H1 (cell line): ENCODE measurements around the gene PALD1. TPM values are rescaled to one million over a fixed set of nuclear protein-coding genes. Genes with fewer than 3 reads are reported as not detected.
A peak's percentile ranks its signal among the peaks of the same experiment; 100 is the strongest.

ENCODE experiments used
- CTCF ChIA-PET: fragments of 300-600 bp; sonication (Branson Sonifier 250); formaldehyde crosslinking; loops from one replicate; lab custom pipeline; 2021; ENCODE audit not compliant: partially characterized antibody; lab: Charles Lee
- POLR2A ChIA-PET: fragments of 300-600 bp; sonication (Branson Sonifier 250); formaldehyde crosslinking; loops from one replicate; lab custom pipeline; 2021; ENCODE audit warnings: inconsistent platforms; ENCODE audit not compliant: partially characterized antibody; lab: Charles Lee
- DNase-seq, 2 experiments: peaks; one replicate each; pipeline versions ENCODE4 v3.0.0 to v3.0.0-alpha.2; 2010 to 2022; ENCODE audit warnings: low spot score in 2 of 2, low read depth in 1 of 2, mixed read lengths in 1 of 2
- FAIRE-seq: peaks from 2 replicates; lab custom pipeline; 2011; peaks lifted over from hg19 to GRCh38; lab: Jason Lieb, UNC
- H2AFZ ChIP-seq: 2 replicates; pipeline ENCODE4 v1.8.1; 2012; ENCODE audit warnings: low read length, inconsistent platforms
- H2AK5ac ChIP-seq: 2 replicates; pipeline ENCODE4 v1.6.1; 2013; ENCODE audit warnings: low read depth, low read length
- H2BK120ac ChIP-seq: replicated peaks from 2 replicates; pipeline ENCODE3; 2013; ENCODE audit warnings: low read depth, low read length, inconsistent platforms
- H2BK12ac ChIP-seq: 2 replicates; pipeline ENCODE4 v1.6.1; 2013; ENCODE audit warnings: low read depth, low read length
- H2BK15ac ChIP-seq: 2 replicates; pipeline ENCODE4 v1.6.1; 2013; ENCODE audit warnings: low read length
- H2BK20ac ChIP-seq: 2 replicates; pipeline ENCODE4 v1.6.1; 2013; ENCODE audit warnings: low read length
- H2BK5ac ChIP-seq: 2 replicates; pipeline ENCODE4 v1.6.1; 2013; ENCODE audit warnings: low read depth, low read length
- H3K14ac ChIP-seq: 2 replicates; pipeline ENCODE4 v1.6.1; 2013; ENCODE audit warnings: inconsistent platforms; ENCODE audit not compliant: insufficient read length
- H3K18ac ChIP-seq: 2 replicates; pipeline ENCODE4 v1.6.1; 2013; ENCODE audit warnings: low read length; ENCODE audit errors: extremely low read depth
- H3K23ac ChIP-seq: 2 replicates; pipeline ENCODE4 v1.6.1; 2013; ENCODE audit warnings: inconsistent platforms; ENCODE audit not compliant: insufficient read length
- H3K23me2 ChIP-seq: 2 replicates; pipeline ENCODE4 v1.6.1; 2013; ENCODE audit warnings: low read depth, low read length
- H3K27ac ChIP-seq: 2 replicates; pipeline ENCODE4 v1.6.1; 2011; ENCODE audit warnings: low read depth, low read length, inconsistent platforms
- H3K27me3 ChIP-seq, 4 experiments: replicated peaks in 1 of 4; 1 replicate in 1 of 4; 2 replicates in 3 of 4; pipeline versions ENCODE4 v1.6.1 to v1.8.1; 2011 to 2013; ENCODE audit warnings: low read length in 3 of 4, mild to moderate bottlenecking in 3 of 4, inconsistent platforms in 2 of 4, mixed read lengths in 2 of 4, moderate library complexity in 1 of 4; ENCODE audit not compliant: control insufficient read depth in 3 of 4, insufficient read depth in 3 of 4; ENCODE audit errors: extremely low read depth in 1 of 4
- H3K36me3 ChIP-seq, 4 experiments: 2 replicates each; pipeline versions ENCODE4 v1.6.1 to v1.8.1; 2011 to 2013; ENCODE audit warnings: mild to moderate bottlenecking in 4 of 4, low read length in 3 of 4, moderate library complexity in 2 of 4, control low read depth in 1 of 4, inconsistent platforms in 1 of 4; ENCODE audit not compliant: insufficient read depth in 4 of 4, control insufficient read depth in 2 of 4
- H3K4ac ChIP-seq: replicated peaks from 2 replicates; pipeline ENCODE3; 2013; ENCODE audit warnings: low read length, low read depth, mixed read lengths, inconsistent platforms; ENCODE audit not compliant: insufficient read length
- H3K4me1 ChIP-seq, 4 experiments: replicated peaks in 1 of 4; 1 replicate in 1 of 4; 2 replicates in 3 of 4; pipeline versions ENCODE4 v1.6.1 to v1.8.1; 2011 to 2013; ENCODE audit warnings: low read length in 3 of 4, inconsistent platforms in 2 of 4, mixed read lengths in 1 of 4; ENCODE audit not compliant: insufficient read depth in 4 of 4, control insufficient read depth in 3 of 4
- H3K4me2 ChIP-seq, 2 experiments: 2 replicates each; pipeline versions ENCODE4 v1.6.1 to v1.8.1; 2011 to 2013; ENCODE audit warnings: low read depth in 2 of 2, low read length in 2 of 2, control low read depth in 1 of 2, inconsistent platforms in 1 of 2, mild to moderate bottlenecking in 1 of 2; ENCODE audit not compliant: insufficient read depth in 1 of 2
- H3K4me3 ChIP-seq, 4 experiments: fragments of 200-600, 300-600 bp in 1 of 4; sonication (generic), shearing (Covaris generic), sonication (Bioruptor Twin) in 1 of 4; 2 replicates each; pipeline versions ENCODE4 v1.5.1 to v1.8.1; 2011 to 2016; ENCODE audit warnings: low read length in 4 of 4, low read depth in 3 of 4, control low read depth in 2 of 4, inconsistent platforms in 2 of 4, mild to moderate bottlenecking in 2 of 4, mixed read lengths in 1 of 4, moderate library complexity in 1 of 4; ENCODE audit not compliant: insufficient read depth in 2 of 4; ENCODE audit errors: extremely low read depth in 1 of 4
- H3K56ac ChIP-seq: replicated peaks from 2 replicates; pipeline ENCODE3; 2013; ENCODE audit warnings: low read depth, mild to moderate bottlenecking, mixed read lengths, low read length, inconsistent platforms; ENCODE audit not compliant: insufficient read length
- H3K79me1 ChIP-seq: 2 replicates; pipeline ENCODE4 v1.6.1; 2013; ENCODE audit warnings: low read depth, low read length, control low read depth
- H3K79me2 ChIP-seq, 2 experiments: 2 replicates each; pipeline versions ENCODE4 v1.6.1 to v1.8.1; 2012 to 2013; ENCODE audit warnings: low read length in 2 of 2, mild to moderate bottlenecking in 2 of 2, inconsistent platforms in 1 of 2; ENCODE audit not compliant: insufficient read depth in 2 of 2, control insufficient read depth in 1 of 2
- H3K9ac ChIP-seq, 4 experiments: replicated peaks in 1 of 4; 1 replicate in 1 of 4; 2 replicates in 3 of 4; pipeline versions ENCODE4 v1.6.1 to v1.8.1; 2011 to 2013; ENCODE audit warnings: low read depth in 3 of 4, low read length in 3 of 4, control low read depth in 2 of 4, mild to moderate bottlenecking in 2 of 4, moderate library complexity in 2 of 4, inconsistent platforms in 1 of 4; ENCODE audit errors: extremely low read depth in 1 of 4
- H3K9me3 ChIP-seq, 2 experiments: 2 replicates each; pipeline versions ENCODE4 v1.6.1 to v1.8.1; 2012 to 2013; ENCODE audit warnings: mild to moderate bottlenecking in 2 of 2, moderate library complexity in 2 of 2, control low read depth in 1 of 2, inconsistent platforms in 1 of 2, low read depth in 1 of 2, low read length in 1 of 2, mixed read lengths in 1 of 2; ENCODE audit not compliant: insufficient read depth in 2 of 2
- H4K20me1 ChIP-seq, 2 experiments: replicated peaks in 1 of 2; 2 replicates each; pipeline versions ENCODE3 to v1.8.1; 2011 to 2013; ENCODE audit warnings: inconsistent platforms in 2 of 2, low read length in 2 of 2, mild to moderate bottlenecking in 1 of 2; ENCODE audit not compliant: insufficient read depth in 2 of 2, control insufficient read depth in 1 of 2
- H4K5ac ChIP-seq: 2 replicates; pipeline ENCODE4 v1.6.1; 2013; ENCODE audit warnings: low read length, low read depth, mixed read lengths, inconsistent platforms; ENCODE audit not compliant: insufficient read length
- H4K8ac ChIP-seq: 2 replicates; pipeline ENCODE4 v1.8.0; 2013; ENCODE audit warnings: mild to moderate bottlenecking, moderate library complexity, low read length, inconsistent platforms; ENCODE audit not compliant: insufficient read depth; ENCODE audit errors: extremely low read depth
- H4K91ac ChIP-seq: replicated peaks from 2 replicates; pipeline ENCODE3; 2013; ENCODE audit warnings: low read length, mixed read lengths, inconsistent platforms; ENCODE audit not compliant: insufficient read length
- CHD2 ChIP-seq: IDR thresholded peaks from 2 replicates; pipeline ENCODE4 v1.6.1; 2012; ENCODE audit warnings: low read length, improper control_type of control experiment
- CTCF ChIP-seq, 3 experiments: IDR thresholded peaks; 1 replicate in 2 of 3; 2 replicates in 1 of 3; pipeline versions ENCODE4 v1.5.1 to v1.6.1; 2011; ENCODE audit warnings: low read length in 3 of 3, mild to moderate bottlenecking in 3 of 3, inconsistent platforms in 2 of 3, low read depth in 1 of 3, moderate library complexity in 1 of 3; ENCODE audit not compliant: insufficient read depth in 1 of 3; ENCODE audit errors: control extremely low read depth in 1 of 3
- EZH2 ChIP-seq: fragments of 200-600 bp; sonication (generic); IDR thresholded peaks from 2 replicates; pipeline ENCODE4 v1.7.1; 2012; ENCODE audit warnings: low read depth, mild to moderate bottlenecking, moderate library complexity, low read length, inconsistent platforms; ENCODE audit not compliant: severe bottlenecking
- RAD21 ChIP-seq, 2 experiments: IDR thresholded peaks in 1 of 2; conservative IDR thresholded peaks in 1 of 2; 2 replicates each; pipeline ENCODE4 v1.6.1; 2011; ENCODE audit warnings: low read depth in 2 of 2, low read length in 2 of 2, improper control_type of control experiment in 1 of 2, inconsistent platforms in 1 of 2, mild to moderate bottlenecking in 1 of 2, moderate library complexity in 1 of 2
- WGBS, 2 experiments: shearing (Covaris generic) in 1 of 2; methylation state at CpG; one replicate each; pipeline versions ENCODE4 v1.1.6 to v1.1.7; 2013 to 2015; ENCODE audit warnings: low lambda C conversion rate in 2 of 2, mixed read lengths in 2 of 2, inconsistent platforms in 1 of 2, low coverage in 1 of 2, missing lambda C conversion rate in 1 of 2; ENCODE audit not compliant: insufficient replicate concordance in 2 of 2, insufficient coverage in 1 of 2, insufficient read length in 1 of 2; ENCODE audit errors: extremely low coverage in 1 of 2, missing lambda C conversion rate in 1 of 2; 5-methylcytosine and 5-hydroxymethylcytosine counted together
- polyA plus RNA-seq, 7 experiments: library from polyadenylated mRNA; depleted of rRNA in 3 of 7; stranded (reverse) in 5 of 7; unstranded in 2 of 7; fragments of >200 nt in 5 of 7; fragments of 200-250 nt in 2 of 7; gene quantifications; 1 replicate in 5 of 7; 2 replicates in 1 of 7; 4 replicates in 1 of 7; pipeline versions ENCODE4 v1.2.1 to v1.2.3, GENCODE V29; 2011 to 2013; ENCODE audit warnings: missing spikeins in 2 of 7, mixed read lengths in 2 of 7
- total RNA-seq: library from RNA; stranded (reverse); fragmentation: NEBNext Ultra II Directional; extraction: Animal tissue kit (Norgen Biotek cat#: 25700); gene quantifications from 2 replicates; pipeline ENCODE4 v1.2.1, GENCODE V29; 2021

Gene PALD1
- total and polyA plus RNA-seq, 2 of the 8 experiments (the other 6 are each of a cell fraction or from before 2014, with no cell fraction given): 13.3 to 32.8 TPM

GRCh38 chr10:70549962-70550458 lies 71.4 kb downstream of the PALD1 start:
- Histone ChIP-seq H3K56ac (no peak overlapping the region), H3K79me2 (no peaks in the 10 kb centered on the region), H2BK12ac (no peak overlapping the region), H4K5ac (no peak overlapping the region)
- TF ChIP-seq EZH2 (no peak), CTCF (IDR thresholded peaks at IDR 0.05; ENCODE audit: control extremely low read depth in 1 of 3, insufficient read depth in 1 of 3, low read depth in 1 of 3, low read length in 3 of 3) (peak; percentile 78 to 84 (median 82)), RAD21 (IDR thresholded peaks at IDR 0.05 in 1 of 2, conservative IDR thresholded peaks at IDR 0.05 in 1 of 2; ENCODE audit: low read depth in 2 of 2, low read length in 2 of 2) (peak; percentile 92 to 94), CHD2 (no peak)
- TF ChIP-seq, all 59 proteins: peak for 2
- H2AK5ac ChIP-seq: no peak overlapping the region
- H3K9ac ChIP-seq: no peak overlapping the region
- no peaks in the 10 kb centered on the region for H3K9me3 ChIP-seq
- H2BK5ac ChIP-seq: no peak overlapping the region
- H4K91ac ChIP-seq: no peak overlapping the region
- CTCF ChIA-PET: interaction anchor here (0.6 to 26.8 kb wide), 41 partner anchors 10 to 527 kb away, joined by 3 to 908 read pairs (median 5); partner anchors contain the start of gene PALD1
- no peak overlapping the region for H3K23ac ChIP-seq
- no peak overlapping the region for H3K27ac ChIP-seq
- no peak overlapping the region for H2BK120ac ChIP-seq
- no peak overlapping the region for H2BK20ac ChIP-seq
- no peaks in the 10 kb centered on the region; a peak in 1 of 7 replicates for H3K4me1 ChIP-seq
- WGBS, 2 experiments: 91% methylated on average over 3 of the region's 3 CpGs; no CpG with 5 or more reads in 1 of the 2 experiments
- H3K4me2 ChIP-seq: no peak overlapping the region
- no peaks in the 10 kb centered on the region; the same call in 1 of the 2 replicates for H3K79me1 ChIP-seq
- H3K4me3 ChIP-seq: no peak overlapping the region
- no peak overlapping the region for H3K14ac ChIP-seq
- POLR2A ChIA-PET: no interaction called here
- no peak overlapping the region for H3K4ac ChIP-seq
- H3K23me2 ChIP-seq: no peaks in the 10 kb centered on the region
- no peak overlapping the region for H2AFZ ChIP-seq
- peaks cover 0 to 4% (median 1%) of the 10 kb centered on the region in 4 experiments; a peak in 1 of 8 replicates for H3K36me3 ChIP-seq
- no peak overlapping the region for H3K18ac ChIP-seq
- DNase-seq (peak in 1 of 2 experiments; percentile 92), FAIRE-seq (peak; percentile 48)
- no peaks in the 10 kb centered on the region for H3K27me3 ChIP-seq
- H4K20me1 ChIP-seq: no peaks in the 10 kb centered on the region
- H2BK15ac ChIP-seq: no peak overlapping the region
- no peak overlapping the region for H4K8ac ChIP-seq
